Vagina (tissue), 2 donors: ENCODE data around the gene DSTYK.

Source experiments
- POLR2A ChIP-seq, 2 donors: fragments of 450-650 bp; IDR thresholded peaks; one replicate each; pipeline ENCODE4 v1.6.1; 2017; ENCODE audit warnings: antibody characterized with exemption in 2 of 2, mild to moderate bottlenecking in 2 of 2, moderate library complexity in 2 of 2
- POLR2AphosphoS5 ChIP-seq, 2 donors: sonication (generic); formaldehyde crosslinking; IDR thresholded peaks; one replicate each; pipeline ENCODE4 v1.9.0; 2017; ENCODE audit warnings: antibody characterized with exemption in 2 of 2, mild to moderate bottlenecking in 2 of 2, low read depth in 1 of 2; ENCODE audit not compliant: insufficient read depth in 1 of 2
- TF ChIP-seq, protein P1 (sequence below), 3 experiments: fragments of 450-650 bp in 2 of 3; fragments of 200-600 bp in 1 of 3; sonication (generic) in 1 of 3; IDR thresholded peaks; one replicate each; pipeline ENCODE4 v1.5.1; 2017 to 2019; ENCODE audit warnings: antibody characterized with exemption in 3 of 3, mild to moderate bottlenecking in 2 of 3, moderate library complexity in 2 of 3

GRCh38 chr1:205199090-205199930 is 12.2 kb downstream of the DSTYK start:
- TF ChIP-seq, protein P1, sequence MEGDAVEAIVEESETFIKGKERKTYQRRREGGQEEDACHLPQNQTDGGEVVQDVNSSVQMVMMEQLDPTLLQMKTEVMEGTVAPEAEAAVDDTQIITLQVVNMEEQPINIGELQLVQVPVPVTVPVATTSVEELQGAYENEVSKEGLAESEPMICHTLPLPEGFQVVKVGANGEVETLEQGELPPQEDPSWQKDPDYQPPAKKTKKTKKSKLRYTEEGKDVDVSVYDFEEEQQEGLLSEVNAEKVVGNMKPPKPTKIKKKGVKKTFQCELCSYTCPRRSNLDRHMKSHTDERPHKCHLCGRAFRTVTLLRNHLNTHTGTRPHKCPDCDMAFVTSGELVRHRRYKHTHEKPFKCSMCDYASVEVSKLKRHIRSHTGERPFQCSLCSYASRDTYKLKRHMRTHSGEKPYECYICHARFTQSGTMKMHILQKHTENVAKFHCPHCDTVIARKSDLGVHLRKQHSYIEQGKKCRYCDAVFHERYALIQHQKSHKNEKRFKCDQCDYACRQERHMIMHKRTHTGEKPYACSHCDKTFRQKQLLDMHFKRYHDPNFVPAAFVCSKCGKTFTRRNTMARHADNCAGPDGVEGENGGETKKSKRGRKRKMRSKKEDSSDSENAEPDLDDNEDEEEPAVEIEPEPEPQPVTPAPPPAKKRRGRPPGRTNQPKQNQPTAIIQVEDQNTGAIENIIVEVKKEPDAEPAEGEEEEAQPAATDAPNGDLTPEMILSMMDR (IDR thresholded peaks at IDR 0.05): no peak
- TF ChIP-seq POLR2A (IDR thresholded peaks at IDR 0.05) (no peak), POLR2AphosphoS5 (IDR thresholded peaks at IDR 0.05; ENCODE audit: insufficient read depth in 1 of 2, low read depth in 1 of 2) (no peak)
